Vagina (tissue), 2 donors: Measurements from ENCODE around the gene IFT81. TPM values are rescaled to one million over a fixed set of nuclear protein-coding genes. Genes with fewer than 3 reads are reported as not detected.

ENCODE experiments used
- DNase-seq, 2 donors: peaks; one replicate each; pipeline ENCODE4 v3.0.0-alpha.2; 2017; ENCODE audit errors: extremely low spot score in 2 of 2
- H3K27ac ChIP-seq: fragments of 200-600 bp; sonication (generic); one replicate; pipeline ENCODE4 v1.5.1; 2019
- H3K27me3 ChIP-seq: fragments of 200-600 bp; sonication (generic); one replicate; pipeline ENCODE4 v1.5.1; 2019
- H3K36me3 ChIP-seq, 2 donors: fragments of 200-600 bp; sonication (generic); one replicate each; pipeline ENCODE4 v1.5.1; 2017 to 2019
- H3K4me1 ChIP-seq: fragments of 200-600 bp; sonication (generic); one replicate; pipeline ENCODE4 v1.5.1; 2019
- H3K4me3 ChIP-seq, 2 donors: fragments of 200-600 bp; sonication (generic); 1 replicate in 1 of 2; 2 replicates in 1 of 2; pipeline ENCODE4 v1.5.1; 2016 to 2019
- H3K9me3 ChIP-seq: fragments of 200-600 bp; sonication (generic); one replicate; pipeline ENCODE4 v1.5.1; 2019
- POLR2A ChIP-seq, 2 donors: fragments of 450-650 bp; IDR thresholded peaks; one replicate each; pipeline ENCODE4 v1.6.1; 2017; ENCODE audit warnings: antibody characterized with exemption in 2 of 2, mild to moderate bottlenecking in 2 of 2, moderate library complexity in 2 of 2
- POLR2AphosphoS5 ChIP-seq, 2 donors: sonication (generic); formaldehyde crosslinking; IDR thresholded peaks; one replicate each; pipeline ENCODE4 v1.9.0; 2017; ENCODE audit warnings: antibody characterized with exemption in 2 of 2, mild to moderate bottlenecking in 2 of 2, low read depth in 1 of 2; ENCODE audit not compliant: insufficient read depth in 1 of 2
- intact Hi-C: fragments of 100-400 bp; cut with DNase I; formaldehyde crosslinking; loops from one replicate; pipeline ENCODE4 v1.15.1; 2023
- total RNA-seq: library from RNA; depleted of rRNA; stranded (reverse); fragments of >200 nt; gene quantifications from one replicate; pipeline ENCODE4 v1.2.3, GENCODE V29; 2016
- TF ChIP-seq, protein P1 (sequence below), 3 experiments: fragments of 450-650 bp in 2 of 3; fragments of 200-600 bp in 1 of 3; sonication (generic) in 1 of 3; IDR thresholded peaks; one replicate each; pipeline ENCODE4 v1.5.1; 2017 to 2019; ENCODE audit warnings: antibody characterized with exemption in 3 of 3, mild to moderate bottlenecking in 2 of 3, moderate library complexity in 2 of 3

Gene IFT81
- total RNA-seq, 1 donor from 2014 or later, result 18.2 TPM

DNA sequence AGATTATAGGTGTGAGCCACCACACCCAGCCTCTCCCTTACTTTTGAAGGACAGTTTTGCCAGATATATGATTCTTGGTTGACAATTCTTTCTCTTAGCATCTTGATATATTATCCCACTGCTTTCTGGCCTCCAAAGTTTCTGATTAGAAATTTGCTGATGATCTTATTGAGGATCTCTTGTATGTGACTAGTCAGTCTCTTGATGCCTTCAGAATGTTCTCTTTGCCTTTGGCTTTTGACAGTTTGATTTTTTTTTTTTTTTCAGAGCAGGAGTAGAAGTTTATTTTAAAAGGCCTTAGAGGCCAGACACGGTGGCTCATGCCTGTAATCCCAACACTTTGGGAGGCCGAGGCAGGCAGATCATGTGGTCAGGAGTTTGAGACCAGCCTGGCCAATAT is 32.6 kb downstream of the IFT81 start:
- DNase-seq, result no peak
- H3K27ac ChIP-seq, result no peak overlapping the region
- H3K4me1 ChIP-seq, result no peaks in the 10 kb centered on the region
- intact Hi-C loops, result no loop called here
- peaks cover 5% of the 10 kb centered on the region for H3K9me3 ChIP-seq
- H3K27me3 ChIP-seq, result no peaks in the 10 kb centered on the region
- H3K4me3 ChIP-seq, result no peak overlapping the region
- TF ChIP-seq POLR2AphosphoS5 (IDR thresholded peaks at IDR 0.05; ENCODE audit: insufficient read depth in 1 of 2, low read depth in 1 of 2), result no peak
- TF ChIP-seq, protein P1, sequence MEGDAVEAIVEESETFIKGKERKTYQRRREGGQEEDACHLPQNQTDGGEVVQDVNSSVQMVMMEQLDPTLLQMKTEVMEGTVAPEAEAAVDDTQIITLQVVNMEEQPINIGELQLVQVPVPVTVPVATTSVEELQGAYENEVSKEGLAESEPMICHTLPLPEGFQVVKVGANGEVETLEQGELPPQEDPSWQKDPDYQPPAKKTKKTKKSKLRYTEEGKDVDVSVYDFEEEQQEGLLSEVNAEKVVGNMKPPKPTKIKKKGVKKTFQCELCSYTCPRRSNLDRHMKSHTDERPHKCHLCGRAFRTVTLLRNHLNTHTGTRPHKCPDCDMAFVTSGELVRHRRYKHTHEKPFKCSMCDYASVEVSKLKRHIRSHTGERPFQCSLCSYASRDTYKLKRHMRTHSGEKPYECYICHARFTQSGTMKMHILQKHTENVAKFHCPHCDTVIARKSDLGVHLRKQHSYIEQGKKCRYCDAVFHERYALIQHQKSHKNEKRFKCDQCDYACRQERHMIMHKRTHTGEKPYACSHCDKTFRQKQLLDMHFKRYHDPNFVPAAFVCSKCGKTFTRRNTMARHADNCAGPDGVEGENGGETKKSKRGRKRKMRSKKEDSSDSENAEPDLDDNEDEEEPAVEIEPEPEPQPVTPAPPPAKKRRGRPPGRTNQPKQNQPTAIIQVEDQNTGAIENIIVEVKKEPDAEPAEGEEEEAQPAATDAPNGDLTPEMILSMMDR (IDR thresholded peaks at IDR 0.05), result no peak
- TF ChIP-seq POLR2A (IDR thresholded peaks at IDR 0.05), result no peak
- H3K36me3 ChIP-seq, result peaks cover 0 to 46% of the 10 kb centered on the region in 2 donors

DNA sequence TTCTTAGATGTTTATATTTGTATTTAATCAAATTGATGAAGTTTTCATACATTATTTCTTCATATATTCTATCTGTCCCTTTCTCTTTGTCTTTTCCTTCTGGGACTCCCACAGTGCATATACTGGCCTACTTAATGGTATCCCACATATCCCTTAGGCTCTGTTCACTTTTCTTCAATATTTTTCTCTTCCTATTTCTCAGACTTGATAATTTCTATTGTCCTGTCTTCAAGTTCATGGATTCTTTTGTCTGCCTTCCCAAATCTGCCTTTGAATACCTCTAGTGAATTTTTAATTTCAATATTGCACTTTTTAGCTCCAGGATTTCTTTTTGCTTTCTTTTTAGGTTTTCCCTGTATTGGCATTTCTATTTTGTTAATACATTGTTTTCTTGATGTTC is 33.4 kb downstream of the IFT81 start:
- DNase-seq, result no peak
- Histone ChIP-seq H3K4me3 (no peak overlapping the region), H3K27ac (no peak overlapping the region), H3K4me1 (no peaks in the 10 kb centered on the region), H3K9me3 (peaks cover 5% of the 10 kb centered on the region), H3K27me3 (no peaks in the 10 kb centered on the region), H3K36me3 (peaks cover 0 to 46% of the 10 kb centered on the region in 2 donors)
- TF ChIP-seq POLR2A (IDR thresholded peaks at IDR 0.05), result no peak
- TF ChIP-seq POLR2AphosphoS5 (IDR thresholded peaks at IDR 0.05; ENCODE audit: insufficient read depth in 1 of 2, low read depth in 1 of 2), result no peak
- TF ChIP-seq, protein P1 (IDR thresholded peaks at IDR 0.05), result no peak
- intact Hi-C loops, result no loop called here

DNA sequence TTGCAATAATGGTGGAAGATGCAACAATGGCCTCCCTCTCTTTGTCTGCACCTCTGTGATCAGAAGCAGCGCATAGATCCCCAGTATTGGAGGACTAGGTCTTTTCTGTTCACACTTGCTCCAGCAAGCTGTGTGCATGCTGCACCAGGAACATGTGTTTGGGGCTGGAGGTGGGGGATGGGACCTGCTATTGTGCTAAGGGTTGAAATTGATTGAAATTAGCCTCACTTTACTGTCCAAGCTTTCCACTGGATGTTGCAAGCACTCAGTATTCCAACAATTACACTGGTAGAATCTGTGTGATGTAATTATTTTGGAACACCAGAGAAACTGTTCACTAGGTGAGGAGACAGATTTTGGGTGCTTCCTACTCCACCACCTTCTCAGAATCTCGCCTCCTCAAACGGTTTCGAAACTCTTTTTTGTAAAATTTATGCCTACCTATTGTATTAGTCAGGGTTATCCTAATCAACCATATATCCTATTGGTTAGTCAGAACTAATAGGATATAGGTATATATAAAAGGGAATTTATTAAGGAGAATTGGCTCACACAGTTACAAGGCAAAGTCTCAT is 35.6 kb downstream of the IFT81 start:
- TF ChIP-seq, protein P1 (IDR thresholded peaks at IDR 0.05), result no peak
- no peak for TF ChIP-seq POLR2AphosphoS5 (IDR thresholded peaks at IDR 0.05; ENCODE audit: insufficient read depth in 1 of 2, low read depth in 1 of 2)
- no peak for TF ChIP-seq POLR2A (IDR thresholded peaks at IDR 0.05)
- Histone ChIP-seq H3K27me3 (no peaks in the 10 kb centered on the region), H3K9me3 (peaks cover 5% of the 10 kb centered on the region), H3K4me3 (no peak overlapping the region), H3K27ac (no peak overlapping the region), H3K36me3 (peaks cover 0 to 35% of the 10 kb centered on the region in 2 donors), H3K4me1 (no peaks in the 10 kb centered on the region)
- no peak for DNase-seq
- intact Hi-C loops, result no loop called here

DNA sequence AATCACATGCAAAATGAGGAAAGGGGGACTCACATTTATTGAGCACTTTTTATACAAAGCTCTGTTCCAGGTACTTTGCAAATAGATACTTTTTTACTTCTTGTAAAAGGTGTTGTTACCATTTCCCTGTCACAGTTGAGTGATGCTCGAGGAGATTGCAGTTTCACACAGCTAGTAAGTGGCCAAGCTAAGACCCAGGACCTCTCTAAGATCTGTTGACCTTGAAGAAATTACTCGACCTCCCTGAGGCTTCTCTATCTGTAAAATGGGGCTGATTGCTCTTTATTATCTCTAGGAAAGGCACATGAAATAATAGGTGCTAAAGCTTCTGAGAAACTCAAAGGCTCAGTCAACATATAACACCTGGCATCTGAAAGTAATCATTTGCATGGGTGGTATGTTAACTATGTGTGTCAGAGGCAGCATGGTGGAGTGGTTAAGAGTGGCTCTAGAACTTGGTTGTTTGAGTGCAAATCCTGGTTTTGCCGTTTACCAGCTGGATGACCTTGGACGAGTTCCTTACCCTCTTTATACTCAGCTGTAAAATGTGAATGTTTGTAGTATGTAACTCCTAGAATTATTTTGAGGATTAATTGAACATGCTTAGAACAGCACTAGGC is 41.5 kb downstream of the IFT81 start:
- Histone ChIP-seq H3K9me3 (no peaks in the 10 kb centered on the region), H3K4me3 (no peak overlapping the region), H3K4me1 (no peaks in the 10 kb centered on the region), H3K27me3 (no peaks in the 10 kb centered on the region), H3K36me3 (no peaks in the 10 kb centered on the region), H3K27ac (no peak overlapping the region)
- no peak for DNase-seq
- TF ChIP-seq POLR2A (IDR thresholded peaks at IDR 0.05) (no peak), POLR2AphosphoS5 (IDR thresholded peaks at IDR 0.05; ENCODE audit: insufficient read depth in 1 of 2, low read depth in 1 of 2) (no peak)
- TF ChIP-seq, protein P1 (IDR thresholded peaks at IDR 0.05), result no peak
- intact Hi-C loops, result no loop called here

DNA sequence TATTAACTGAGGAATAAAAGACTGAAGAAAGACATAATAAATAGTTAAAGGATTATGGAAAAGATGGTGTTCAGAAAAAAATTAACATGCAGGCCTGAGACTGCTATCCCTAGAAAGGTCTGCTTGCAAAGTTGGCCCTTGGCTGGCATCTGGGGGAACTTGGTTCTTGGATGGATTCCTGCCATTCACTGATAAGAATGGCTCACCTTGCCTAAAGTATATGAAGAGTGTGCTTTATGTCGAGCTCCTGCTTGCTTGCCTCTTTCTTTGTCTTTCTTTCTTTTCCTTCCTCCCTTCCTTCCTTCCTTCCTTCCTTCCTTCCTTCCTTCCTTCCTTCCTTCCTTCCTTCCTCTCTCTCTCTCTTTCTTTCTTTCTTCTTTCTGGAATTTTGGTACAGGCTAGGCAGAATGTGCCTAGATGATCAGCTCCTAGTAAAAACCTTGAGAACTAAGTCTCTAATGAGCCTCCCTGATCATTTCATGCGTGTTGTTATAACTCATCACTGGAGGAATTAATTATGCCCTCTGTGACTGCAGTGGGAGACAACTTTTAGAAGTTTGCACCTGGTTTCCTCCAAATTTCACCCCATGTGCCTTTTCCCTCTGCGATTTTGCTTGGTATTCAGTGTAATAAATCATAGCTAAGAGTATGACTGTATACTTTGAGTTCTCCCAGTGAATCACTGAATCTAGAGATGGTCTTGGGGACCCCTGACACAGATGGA is 44.7 kb downstream of the IFT81 start:
- Histone ChIP-seq H3K9me3 (no peaks in the 10 kb centered on the region), H3K27ac (no peak overlapping the region), H3K4me3 (no peak overlapping the region), H3K4me1 (no peaks in the 10 kb centered on the region), H3K27me3 (no peaks in the 10 kb centered on the region), H3K36me3 (no peaks in the 10 kb centered on the region)
- TF ChIP-seq POLR2AphosphoS5 (IDR thresholded peaks at IDR 0.05; ENCODE audit: insufficient read depth in 1 of 2, low read depth in 1 of 2) (no peak), POLR2A (IDR thresholded peaks at IDR 0.05) (no peak)
- TF ChIP-seq, protein P1 (IDR thresholded peaks at IDR 0.05), result no peak
- no peak for DNase-seq
- intact Hi-C loops, result no loop called here
